ENCODE measurements around the gene MACROD2. TPM values are rescaled to one million over a fixed set of nuclear protein-coding genes. Genes with fewer than 3 reads are reported as not detected.

The MACROD2 gene
- polyA plus RNA-seq, 2 of the 4 experiments (the other 2 are of a cell fraction) = 0.96 to 1.3 TPM

- POLR2A ChIA-PET = no interaction called here
- WGBS (ENCODE audit: missing lambda C conversion rate) = 92% methylated on average over 4 of the region's 4 CpGs
- H3K4me2 ChIP-seq = peak overlapping the region; percentile 53
Observed at GRCh38 chr20:14955399-14955798, 960.1 kb downstream of the MACROD2 start.

GRCh38 chr20:14956026-14956425, 960.7 kb downstream of the MACROD2 start:
- ATAC-seq (peak; percentile 38 to 47; a peak in 2 of 6 replicates), DNase-seq (ENCODE audit: low read depth in 1 of 2, low spot score in 1 of 2) (peak in 1 of 2 experiments; percentile 82), FAIRE-seq (peak; percentile 89)
- Histone ChIP-seq H3K9me3 (no peaks in the 10 kb centered on the region), H3K4me2 (peak overlapping the region; percentile 53), H3K27ac (peak overlapping the region; percentile 65 to 68; a peak in 5 of 6 replicates), H3K4me3 (no peak overlapping the region), H3K4me1 (peaks cover 49% of the 10 kb centered on the region)
- ChIA-PET CTCF (interaction anchor here (0.6 kb wide), 1 partner anchor 713 kb away, joined by 3 read pairs; no protein-coding TSS in a partner anchor), POLR2A (no interaction called here)
- TF ChIP-seq ZSCAN20 (CRISPR knock-in tag; IDR thresholded peaks at IDR 0.05) = peak; percentile 67; the same call in 1 of the 2 replicates
- no peak for TF ChIP-seq EHF (CRISPR knock-in tag; IDR thresholded peaks at IDR 0.05)
- TF ChIP-seq NR3C1 (IDR thresholded peaks at IDR 0.05) = no peak
- TF ChIP-seq RFX5 (IDR thresholded peaks at IDR 0.05) = no peak
- TF ChIP-seq SREBF2 (IDR thresholded peaks at IDR 0.05) = no peak
- no peak for TF ChIP-seq BCL3 (IDR thresholded peaks at IDR 0.05)
- no peak for TF ChIP-seq HOXB13 (CRISPR knock-in tag; IDR thresholded peaks at IDR 0.05; ENCODE audit: low read depth)
- no peak for TF ChIP-seq KDM5A (IDR thresholded peaks at IDR 0.05)
- TF ChIP-seq FOXS1 (CRISPR knock-in tag; IDR thresholded peaks at IDR 0.05) = no peak
- no peak for TF ChIP-seq FOSL2 (IDR thresholded peaks at IDR 0.05)
- peak; percentile 41; the same call in 1 of the 2 replicates for TF ChIP-seq FOSL2 (CRISPR knock-in tag; IDR thresholded peaks at IDR 0.05)
- peak; percentile 21 to 41; a peak in 2 of 5 replicates for TF ChIP-seq EP300 (IDR thresholded peaks at IDR 0.05)
- TF ChIP-seq, protein P1, sequence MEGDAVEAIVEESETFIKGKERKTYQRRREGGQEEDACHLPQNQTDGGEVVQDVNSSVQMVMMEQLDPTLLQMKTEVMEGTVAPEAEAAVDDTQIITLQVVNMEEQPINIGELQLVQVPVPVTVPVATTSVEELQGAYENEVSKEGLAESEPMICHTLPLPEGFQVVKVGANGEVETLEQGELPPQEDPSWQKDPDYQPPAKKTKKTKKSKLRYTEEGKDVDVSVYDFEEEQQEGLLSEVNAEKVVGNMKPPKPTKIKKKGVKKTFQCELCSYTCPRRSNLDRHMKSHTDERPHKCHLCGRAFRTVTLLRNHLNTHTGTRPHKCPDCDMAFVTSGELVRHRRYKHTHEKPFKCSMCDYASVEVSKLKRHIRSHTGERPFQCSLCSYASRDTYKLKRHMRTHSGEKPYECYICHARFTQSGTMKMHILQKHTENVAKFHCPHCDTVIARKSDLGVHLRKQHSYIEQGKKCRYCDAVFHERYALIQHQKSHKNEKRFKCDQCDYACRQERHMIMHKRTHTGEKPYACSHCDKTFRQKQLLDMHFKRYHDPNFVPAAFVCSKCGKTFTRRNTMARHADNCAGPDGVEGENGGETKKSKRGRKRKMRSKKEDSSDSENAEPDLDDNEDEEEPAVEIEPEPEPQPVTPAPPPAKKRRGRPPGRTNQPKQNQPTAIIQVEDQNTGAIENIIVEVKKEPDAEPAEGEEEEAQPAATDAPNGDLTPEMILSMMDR (IDR thresholded peaks at IDR 0.05) = no peak
- no peak for TF ChIP-seq POLR2AphosphoS2 (conservative IDR thresholded peaks at IDR 0.05; ENCODE audit: low read length)
- TF ChIP-seq, protein P2, sequence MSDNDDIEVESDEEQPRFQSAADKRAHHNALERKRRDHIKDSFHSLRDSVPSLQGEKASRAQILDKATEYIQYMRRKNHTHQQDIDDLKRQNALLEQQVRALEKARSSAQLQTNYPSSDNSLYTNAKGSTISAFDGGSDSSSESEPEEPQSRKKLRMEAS (IDR thresholded peaks at IDR 0.05) = no peak
- no peak for TF ChIP-seq POLR2A (IDR thresholded peaks at IDR 0.05; ENCODE audit: low read length)
- TF ChIP-seq ZC3H11A (IDR thresholded peaks at IDR 0.05) = no peak
- TF ChIP-seq SMC3 (IDR thresholded peaks at IDR 0.05) = no peak
- TF ChIP-seq, protein P3, sequence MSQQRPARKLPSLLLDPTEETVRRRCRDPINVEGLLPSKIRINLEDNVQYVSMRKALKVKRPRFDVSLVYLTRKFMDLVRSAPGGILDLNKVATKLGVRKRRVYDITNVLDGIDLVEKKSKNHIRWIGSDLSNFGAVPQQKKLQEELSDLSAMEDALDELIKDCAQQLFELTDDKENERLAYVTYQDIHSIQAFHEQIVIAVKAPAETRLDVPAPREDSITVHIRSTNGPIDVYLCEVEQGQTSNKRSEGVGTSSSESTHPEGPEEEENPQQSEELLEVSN (IDR thresholded peaks at IDR 0.05; ENCODE audit: borderline replicate concordance, low read depth) = no peak
- no peak for TF ChIP-seq RNF2 (IDR thresholded peaks at IDR 0.05; ENCODE audit: borderline replicate concordance, low read depth)
- no peak for TF ChIP-seq HES2 (IDR thresholded peaks at IDR 0.05)
- 27% methylated on average over 3 of the region's 3 CpGs for WGBS (ENCODE audit: missing lambda C conversion rate)

More at GRCh38 chr20:14955399-14955798, 960.1 kb downstream of the MACROD2 start:
- H3K27ac ChIP-seq = peak overlapping the region; percentile 65 to 68
- peaks cover 44% of the 10 kb centered on the region for H3K4me1 ChIP-seq
- H3K4me3 ChIP-seq = no peak overlapping the region
- CTCF ChIA-PET = no interaction called here
- no peak for TF ChIP-seq CEBPB (IDR thresholded peaks at IDR 0.05)
- no peak for TF ChIP-seq CBX8 (IDR thresholded peaks at IDR 0.05)
- no peak for TF ChIP-seq PBX3 (IDR thresholded peaks at IDR 0.05)
- peak; percentile 70; the same call in 1 of the 2 replicates for TF ChIP-seq HEYL (CRISPR knock-in tag; IDR thresholded peaks at IDR 0.05)
- TF ChIP-seq SREBF2 (IDR thresholded peaks at IDR 0.05) = no peak
- ATAC-seq = peak; percentile 6 to 17; a peak in 3 of 6 replicates
- no peaks in the 10 kb centered on the region for H3K9me3 ChIP-seq
- DNase-seq (ENCODE audit: low read depth in 1 of 2, low spot score in 1 of 2) = peak in 1 of 2 experiments; percentile 63
- no peak for FAIRE-seq

Measured in A549 (cell line).